WI38 (cell line): Measurements from ENCODE around the gene MEGF11.

ENCODE experiments used
- H3K4me3 ChIP-seq: 2 replicates; pipeline ENCODE4 v1.5.1; 2011; ENCODE audit warnings: low read depth, mild to moderate bottlenecking, control low read depth, low read length
- TF ChIP-seq, protein P1 (sequence below): IDR thresholded peaks from 2 replicates; pipeline ENCODE4 v1.5.1; 2012; ENCODE audit warnings: low read depth, mild to moderate bottlenecking, control low read depth, low read length

MEGF11 gene

DNA sequence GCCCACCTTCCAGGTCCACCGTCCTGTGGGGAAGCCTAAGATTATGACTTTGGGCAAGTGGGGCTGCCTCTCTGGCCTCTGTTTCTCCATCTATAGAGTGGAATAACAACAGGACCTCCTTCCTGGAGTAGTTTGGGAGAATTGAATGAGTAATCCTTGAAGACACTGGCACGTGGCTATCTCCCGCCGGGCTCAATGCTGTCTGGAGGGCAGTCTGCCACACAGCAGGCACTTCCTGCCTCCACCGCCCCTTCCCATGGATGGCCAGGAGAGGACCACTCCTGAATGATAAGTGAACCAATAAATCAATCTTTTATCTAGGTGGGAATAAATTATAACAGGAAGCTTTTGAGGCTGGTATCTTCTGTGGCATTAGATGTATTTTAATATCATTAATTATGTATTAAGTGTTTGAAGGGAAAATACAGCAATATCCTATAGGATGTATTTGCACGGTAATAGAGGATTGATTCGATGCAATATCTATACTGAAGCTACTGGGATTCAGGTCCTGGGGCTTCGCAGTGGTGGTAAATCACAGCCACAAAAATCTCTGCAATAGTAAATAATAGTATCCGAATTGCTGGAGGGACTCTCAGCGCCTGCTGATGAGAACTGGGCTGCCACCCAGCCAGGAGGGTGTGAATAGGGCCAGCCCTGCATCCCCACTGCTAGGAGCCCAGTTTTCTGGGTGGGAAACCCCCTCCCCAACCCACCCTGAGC, 15.9 kb downstream of the MEGF11 start:
- TF ChIP-seq, protein P1, sequence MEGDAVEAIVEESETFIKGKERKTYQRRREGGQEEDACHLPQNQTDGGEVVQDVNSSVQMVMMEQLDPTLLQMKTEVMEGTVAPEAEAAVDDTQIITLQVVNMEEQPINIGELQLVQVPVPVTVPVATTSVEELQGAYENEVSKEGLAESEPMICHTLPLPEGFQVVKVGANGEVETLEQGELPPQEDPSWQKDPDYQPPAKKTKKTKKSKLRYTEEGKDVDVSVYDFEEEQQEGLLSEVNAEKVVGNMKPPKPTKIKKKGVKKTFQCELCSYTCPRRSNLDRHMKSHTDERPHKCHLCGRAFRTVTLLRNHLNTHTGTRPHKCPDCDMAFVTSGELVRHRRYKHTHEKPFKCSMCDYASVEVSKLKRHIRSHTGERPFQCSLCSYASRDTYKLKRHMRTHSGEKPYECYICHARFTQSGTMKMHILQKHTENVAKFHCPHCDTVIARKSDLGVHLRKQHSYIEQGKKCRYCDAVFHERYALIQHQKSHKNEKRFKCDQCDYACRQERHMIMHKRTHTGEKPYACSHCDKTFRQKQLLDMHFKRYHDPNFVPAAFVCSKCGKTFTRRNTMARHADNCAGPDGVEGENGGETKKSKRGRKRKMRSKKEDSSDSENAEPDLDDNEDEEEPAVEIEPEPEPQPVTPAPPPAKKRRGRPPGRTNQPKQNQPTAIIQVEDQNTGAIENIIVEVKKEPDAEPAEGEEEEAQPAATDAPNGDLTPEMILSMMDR, result no peak
- H3K4me3 ChIP-seq, result no peak overlapping the region

DNA sequence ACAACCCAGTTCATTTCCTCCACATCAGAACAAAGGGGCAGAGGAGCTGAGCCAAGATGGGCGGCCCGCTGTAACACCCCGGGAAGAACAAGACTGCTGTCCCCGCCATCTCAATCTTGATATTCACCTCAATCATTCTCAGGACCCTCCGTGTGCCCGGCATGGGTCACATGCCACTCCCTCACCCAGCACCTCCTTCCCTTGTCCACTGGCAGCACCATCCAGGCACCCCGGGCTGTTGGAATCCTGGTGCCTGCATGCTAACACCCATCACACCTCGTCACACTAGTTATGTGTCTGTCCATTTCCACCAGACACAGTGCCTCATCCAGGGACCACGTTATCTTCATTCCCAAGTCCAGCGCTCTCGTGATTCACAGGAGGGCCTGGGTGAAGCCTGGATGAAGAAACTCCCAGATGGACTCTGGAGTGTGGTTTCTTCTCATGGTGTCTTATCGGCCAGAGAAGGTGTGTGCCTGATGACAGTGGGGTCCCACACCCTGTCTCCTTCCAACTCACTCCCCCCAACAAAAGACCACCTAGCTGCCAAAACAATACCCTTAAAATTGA, 16.7 kb downstream of the MEGF11 start:
- TF ChIP-seq, protein P1, result no peak
- H3K4me3 ChIP-seq, result no peak overlapping the region

DNA sequence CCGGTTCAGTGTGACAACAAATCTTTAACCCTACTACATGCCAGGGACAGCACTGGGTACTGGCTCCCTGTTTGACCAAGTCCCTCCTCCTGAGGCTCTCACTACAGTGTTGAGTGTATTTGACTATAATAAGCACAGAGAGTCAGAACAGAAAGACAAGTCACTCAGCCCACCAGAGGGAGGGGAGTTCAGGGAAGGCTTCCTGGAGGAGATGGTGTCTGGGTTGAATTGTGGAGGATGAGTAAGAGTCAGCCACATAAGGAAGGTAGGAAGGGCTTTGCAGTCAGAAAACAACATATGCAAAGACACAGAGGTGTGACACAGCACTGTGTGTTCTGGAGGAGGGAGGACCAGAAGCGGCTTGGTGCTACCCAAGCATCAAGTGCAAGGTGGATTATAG, 17.7 kb downstream of the MEGF11 start:
- no peak overlapping the region for H3K4me3 ChIP-seq
- TF ChIP-seq, protein P1, result no peak

DNA sequence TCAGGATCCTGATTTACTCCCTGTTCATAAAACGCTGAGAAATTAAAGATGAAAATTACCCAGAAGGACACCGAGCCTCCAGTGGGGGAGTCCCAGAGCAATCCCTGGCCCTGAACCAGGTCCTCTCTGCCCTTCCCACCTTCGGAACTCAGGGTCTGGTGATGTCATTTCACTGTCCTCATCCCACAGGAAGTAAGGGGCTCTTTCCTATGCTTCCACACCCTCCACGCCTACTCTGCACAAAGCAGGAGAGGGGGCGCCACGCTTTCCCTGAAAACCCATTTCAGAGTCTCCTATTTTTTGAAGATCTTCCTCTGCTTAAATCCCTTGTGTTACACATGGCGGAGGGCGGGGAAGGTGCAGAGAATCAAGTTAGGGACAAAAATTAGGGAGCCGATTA, 18.8 kb downstream of the MEGF11 start:
- TF ChIP-seq, protein P1, result no peak
- no peak overlapping the region for H3K4me3 ChIP-seq

DNA sequence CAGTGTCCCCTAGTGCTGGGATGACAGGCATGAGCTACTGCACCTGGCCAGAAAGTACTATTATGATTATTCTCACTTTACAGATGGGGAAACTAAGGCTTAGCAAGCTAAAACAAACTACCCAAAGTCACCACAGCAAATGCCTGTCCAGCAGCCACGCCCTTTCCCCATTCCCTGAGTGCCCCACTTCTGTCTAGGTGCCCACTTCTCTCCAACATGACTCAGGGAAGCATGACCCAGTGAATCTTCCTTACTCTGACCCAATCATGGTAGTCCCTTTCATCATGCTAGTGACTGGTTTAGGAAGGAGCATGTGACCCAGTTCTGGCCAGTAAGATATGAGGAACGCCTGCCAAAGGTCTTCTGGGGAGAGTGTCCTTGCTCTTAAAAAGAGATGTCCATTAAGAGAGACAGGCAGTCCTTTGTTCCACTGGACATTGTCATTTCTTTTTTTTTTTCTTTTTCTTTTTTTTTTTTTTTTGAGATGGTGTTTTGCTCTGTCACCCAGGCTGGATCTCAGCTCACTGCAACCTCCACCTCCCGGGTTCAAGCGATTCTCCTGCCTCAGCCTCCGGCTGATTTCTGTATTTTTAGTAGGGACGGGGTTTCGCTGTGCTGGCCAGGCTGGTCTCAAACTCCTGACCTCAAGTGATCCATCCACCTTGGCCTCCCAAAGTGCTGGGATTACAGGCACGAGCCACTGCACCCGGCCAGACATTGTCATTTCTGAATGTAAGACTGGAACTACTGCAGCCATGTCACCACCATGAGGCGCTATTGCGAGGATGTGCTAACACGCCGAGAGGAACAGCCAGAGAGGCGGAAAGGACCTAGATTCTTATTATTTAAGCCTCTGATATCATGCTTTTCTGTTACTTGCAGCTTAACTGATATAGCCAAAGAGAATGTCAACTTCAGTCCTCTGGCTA, 19.8 kb downstream of the MEGF11 start:
- H3K4me3 ChIP-seq, result no peak overlapping the region
- TF ChIP-seq, protein P1, result no peak

DNA sequence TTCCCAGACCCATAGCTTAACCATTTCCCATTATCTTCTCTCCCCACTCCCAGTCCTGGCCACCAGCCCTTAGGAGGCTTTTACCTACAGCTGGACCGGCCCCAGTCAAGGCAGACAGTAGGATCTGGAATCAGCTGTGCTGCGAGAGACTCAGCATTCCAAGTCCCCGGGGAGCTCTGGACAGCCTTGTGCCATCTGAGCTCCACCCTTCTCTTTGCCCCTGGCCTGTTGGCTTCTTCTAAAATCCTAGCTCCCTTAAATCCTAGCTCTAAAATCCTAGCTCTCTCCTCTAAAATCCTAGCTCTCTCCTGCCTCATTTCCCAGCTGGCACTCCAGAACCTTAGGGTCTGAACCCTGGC, 21.3 kb downstream of the MEGF11 start:
- no peak overlapping the region for H3K4me3 ChIP-seq
- TF ChIP-seq, protein P1, result no peak
